Measurements from ENCODE around the gene CD72.
A peak's percentile ranks its signal among the peaks of the same experiment; 100 is the strongest.
"Not testable (repeated sequence)": the region's sequence is repeated elsewhere in the genome, so short reads cannot be mapped to it uniquely, and the experiment has no call there.

Gene CD72

DNA sequence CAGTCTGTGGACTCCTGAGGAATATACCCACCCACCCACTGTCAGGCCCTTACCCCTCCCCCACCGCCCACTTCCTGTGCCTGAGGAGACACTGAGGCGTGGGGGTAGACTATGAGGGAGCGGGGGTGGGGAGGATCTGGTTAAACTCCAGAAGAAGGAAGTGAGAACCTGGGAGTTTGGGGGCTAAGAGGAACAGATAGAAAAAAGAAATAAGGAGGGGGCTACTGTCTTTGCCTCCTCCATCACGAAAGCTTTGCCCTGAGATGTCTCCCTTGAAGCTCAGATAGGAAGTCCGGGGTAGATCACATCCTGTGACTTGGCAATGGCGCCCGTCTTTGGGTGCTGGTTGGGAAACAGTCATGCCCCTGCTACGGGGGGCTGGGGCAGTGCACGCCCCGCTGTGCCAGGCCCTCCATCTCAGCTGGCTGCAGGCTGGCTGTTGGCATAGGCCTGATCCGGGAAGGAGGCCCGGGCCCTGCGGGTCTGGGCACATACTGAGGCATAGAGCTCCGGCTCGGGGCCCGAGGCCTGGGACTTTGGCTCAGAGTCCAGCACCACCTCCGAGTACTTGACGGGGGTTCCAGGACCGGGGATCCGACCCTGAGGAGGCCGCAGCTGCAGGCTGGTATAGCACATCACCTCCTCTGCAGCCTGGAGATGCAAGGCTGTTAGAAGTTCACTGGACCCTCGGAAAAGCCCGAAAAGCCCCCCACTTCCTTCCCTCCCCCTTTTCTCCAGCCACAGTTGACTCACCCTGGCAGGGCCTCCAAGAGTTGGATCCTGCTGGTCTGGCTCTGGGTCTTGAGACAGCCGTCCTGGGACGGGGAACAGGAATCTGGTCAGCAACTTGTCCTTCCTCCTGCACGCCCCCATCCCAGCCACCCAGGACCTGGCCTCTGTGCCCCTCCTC, 31.5 kb upstream of the CD72 start:
- peak; percentile 49 for DNase-seq

DNA sequence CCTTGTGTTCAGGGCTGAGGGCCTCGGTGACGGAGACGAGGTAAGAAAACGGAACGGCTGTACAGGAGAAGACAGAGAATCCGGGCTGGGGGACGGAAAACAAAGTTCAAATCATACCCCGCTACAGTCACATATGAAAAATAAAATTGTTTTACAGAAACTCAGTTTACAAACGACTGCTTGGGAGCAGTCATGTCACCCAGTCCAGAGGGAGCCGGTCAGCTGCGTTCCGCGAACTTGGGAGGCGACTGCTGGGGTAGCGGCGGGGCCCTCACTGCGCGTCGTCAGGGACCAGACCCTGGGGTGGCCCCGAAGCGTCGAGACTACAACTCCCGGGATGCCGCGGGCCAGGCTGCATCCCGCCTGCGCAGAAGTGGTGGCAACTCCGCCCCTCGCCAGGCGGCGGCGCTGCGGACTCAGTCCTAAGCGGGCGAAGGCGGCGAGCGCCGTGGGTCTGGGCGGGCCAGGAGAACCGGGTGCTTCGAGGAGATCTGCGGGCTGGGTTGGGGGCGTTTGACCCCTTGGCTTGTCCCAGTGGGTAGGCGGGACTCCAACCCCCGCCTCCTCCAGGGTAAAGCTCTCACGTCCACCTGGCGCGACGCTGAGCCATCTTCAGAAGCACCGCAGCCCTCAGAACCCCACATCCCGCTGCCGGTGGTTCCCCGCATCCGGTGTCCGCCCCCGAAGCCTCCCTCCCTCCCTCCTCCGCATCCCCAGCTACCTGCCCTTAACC, 28.5 kb upstream of the CD72 start:
- DNase-seq: peak; percentile 92

DNA sequence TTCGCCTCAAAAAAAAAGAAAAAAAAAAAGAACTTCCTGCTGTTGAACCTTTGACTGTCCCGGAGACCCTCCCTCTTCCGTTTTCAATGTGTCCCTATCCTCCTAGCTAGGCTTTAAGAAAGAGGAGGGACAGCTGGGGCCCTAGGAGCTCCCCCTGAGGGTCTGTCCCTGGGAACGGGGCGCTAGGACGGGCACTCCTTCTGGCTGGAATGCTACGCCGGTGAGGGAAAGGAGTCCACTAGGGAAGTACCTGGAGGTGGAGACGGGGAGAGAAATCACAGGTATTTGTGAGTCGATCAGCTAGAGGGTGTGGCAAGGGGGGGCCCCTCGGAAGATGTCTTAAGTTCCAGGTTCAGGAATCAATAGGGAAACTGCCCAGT, 27.9 kb upstream of the CD72 start:
- no peak for DNase-seq

- not testable (repeated sequence) for DNase-seq
Observed at GRCh38 chr9:35645736-35646135, 27.5 kb upstream of the CD72 start.

GRCh38 chr9:35643046-35643445, 24.8 kb upstream of the CD72 start:
- DNase-seq: no peak

GRCh38 chr9:35641478-35641877, 23.3 kb upstream of the CD72 start:
- DNase-seq: not testable (repeated sequence)

DNA sequence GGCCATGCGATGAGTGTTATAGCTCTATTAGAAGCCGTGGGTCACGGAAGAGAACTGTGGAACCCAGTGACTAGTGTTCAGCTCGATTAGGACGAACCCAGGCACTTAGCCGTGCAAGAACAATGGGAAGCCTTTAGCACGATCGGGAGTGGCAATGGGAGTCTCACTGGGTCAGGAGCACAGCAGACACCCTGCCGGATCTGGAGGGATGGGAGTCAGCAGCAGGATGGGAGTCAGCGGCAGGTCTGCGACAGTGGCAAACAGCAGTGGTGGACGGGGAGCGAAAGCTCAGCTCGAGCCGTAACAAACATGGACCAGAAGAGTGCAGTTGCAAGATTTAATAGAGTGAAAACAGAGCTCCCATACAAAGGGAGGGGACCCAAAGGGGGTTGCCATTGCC, 22.2 kb upstream of the CD72 start:
- DNase-seq: not testable (repeated sequence)

DNA sequence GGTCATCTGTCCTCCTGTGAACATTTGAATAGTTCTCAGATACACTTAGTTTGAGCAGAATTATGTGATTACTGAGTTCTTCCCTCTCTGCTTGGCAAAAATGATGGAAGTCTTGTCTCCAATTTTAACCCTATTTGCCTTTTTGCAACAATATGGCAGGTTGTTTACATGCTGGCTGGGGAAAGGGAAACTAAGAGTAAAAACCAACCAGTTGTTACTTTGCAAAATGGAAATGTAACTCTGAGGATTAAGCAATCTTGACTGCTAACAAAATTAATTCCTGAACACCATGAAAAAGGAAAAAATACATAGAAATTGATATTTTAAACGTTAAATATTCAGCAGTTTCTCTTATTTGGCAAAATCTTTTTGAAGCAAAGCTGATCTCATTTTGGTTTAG, 21.4 kb upstream of the CD72 start:
- DNase-seq: no peak

- not testable (repeated sequence) for DNase-seq
Observed at GRCh38 chr9:35639225-35639624, 21.0 kb upstream of the CD72 start.

DNA sequence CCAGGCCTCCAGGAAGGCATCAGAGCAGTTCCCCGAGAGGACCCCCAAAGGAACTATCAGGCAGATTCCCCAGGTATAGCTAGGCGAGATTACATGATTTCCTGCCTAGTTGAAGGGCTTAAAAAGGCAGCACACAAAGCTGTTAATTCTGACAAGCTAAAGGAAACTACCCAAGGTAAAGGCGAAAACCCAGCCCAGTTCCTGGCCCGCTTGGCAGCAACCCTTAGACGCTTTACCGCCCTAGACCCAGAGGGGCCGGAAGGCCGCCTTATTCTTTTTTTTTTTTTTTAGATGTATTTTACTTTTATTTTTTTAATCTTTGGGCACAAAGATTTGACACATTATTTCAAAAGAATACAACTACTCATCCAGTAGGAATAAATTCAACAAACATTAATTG, 20.5 kb upstream of the CD72 start:
- DNase-seq: peak; percentile 57

DNA sequence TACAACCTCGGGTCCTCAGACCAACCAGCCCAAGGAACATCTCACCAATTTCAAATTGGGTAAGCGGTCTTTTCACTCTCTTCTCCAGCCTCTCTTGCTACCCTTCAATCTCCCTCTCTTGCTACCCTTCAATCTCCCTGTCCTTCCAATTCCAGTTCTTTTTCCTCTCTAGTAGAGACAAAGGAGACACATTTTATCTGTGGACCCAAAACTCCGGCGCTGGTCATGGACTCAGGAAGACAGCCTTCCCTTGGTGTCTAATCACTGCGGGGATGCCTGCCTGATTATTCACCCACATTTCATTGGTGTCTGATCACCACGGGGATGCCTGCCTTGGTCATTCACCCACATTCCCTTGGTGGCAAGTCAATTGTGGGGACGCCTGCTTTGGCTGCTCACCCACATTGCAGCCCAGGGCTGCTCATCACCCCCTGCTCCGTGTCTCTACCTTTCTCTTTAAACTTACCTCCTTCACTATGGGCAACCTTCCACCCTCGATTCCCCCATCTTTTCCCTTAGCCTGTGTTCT, 19.3 kb upstream of the CD72 start:
- not testable (repeated sequence) for DNase-seq

DNA sequence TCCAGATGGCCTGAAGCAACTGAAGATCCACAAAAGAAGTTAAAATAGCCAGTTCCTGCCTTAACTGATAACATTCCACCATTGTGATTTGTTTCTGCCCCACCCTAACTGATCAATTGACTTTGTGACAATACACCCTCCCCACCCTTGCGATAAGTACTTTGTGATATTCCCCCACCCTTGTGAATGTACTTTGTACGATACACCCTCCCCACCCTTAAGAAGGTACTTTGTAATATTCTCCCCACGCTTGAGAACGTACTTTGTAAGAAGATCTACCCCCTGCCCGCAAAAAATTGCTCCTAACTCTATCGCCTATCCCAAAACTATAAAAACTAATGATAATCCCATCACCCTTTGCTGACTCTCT, 18.6 kb upstream of the CD72 start:
- not testable (repeated sequence) for DNase-seq

GRCh38 chr9:35636135-35636876, 18.1 kb upstream of the CD72 start:
- no peak for DNase-seq

DNA sequence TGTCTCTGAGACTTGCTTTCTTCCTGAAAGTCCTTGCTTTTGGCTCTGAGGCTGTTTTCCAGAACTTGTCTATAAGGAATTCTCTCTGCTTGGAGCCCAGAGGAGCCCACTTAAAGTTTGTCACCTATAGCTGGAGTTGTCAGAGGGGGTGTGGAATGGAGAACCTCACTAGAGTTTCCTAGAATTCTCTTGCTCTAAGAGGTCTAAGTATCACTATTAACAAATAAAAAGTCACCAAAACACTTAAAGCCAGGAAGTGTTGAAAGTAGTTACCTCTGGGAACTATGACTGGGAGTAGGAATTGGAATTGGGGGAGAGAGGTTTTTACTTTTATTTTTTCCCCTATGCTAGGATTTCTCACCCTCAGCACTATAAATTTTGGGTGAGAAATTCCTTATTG, 17.5 kb upstream of the CD72 start:
- no peak for DNase-seq

DNA sequence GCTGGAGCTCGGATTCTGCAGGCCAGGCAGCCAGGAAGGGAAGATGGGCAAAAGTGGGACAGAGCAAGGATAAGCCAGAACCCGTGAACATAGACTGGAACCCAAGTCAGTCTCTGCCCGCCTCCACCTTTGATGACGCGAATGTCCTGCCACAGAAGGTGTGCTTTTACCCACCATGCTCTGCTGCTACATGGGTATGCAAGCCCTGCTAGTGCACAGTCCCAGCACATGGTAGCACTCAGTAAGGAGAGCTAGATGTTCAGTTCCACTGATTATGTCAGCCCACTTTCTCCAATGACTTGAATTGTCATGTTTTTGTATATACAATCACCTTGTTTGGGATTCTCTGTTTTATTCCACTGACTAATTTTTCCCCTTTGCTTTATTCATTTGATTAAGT, 11.4 kb upstream of the CD72 start:
- DNase-seq: no peak

DNA sequence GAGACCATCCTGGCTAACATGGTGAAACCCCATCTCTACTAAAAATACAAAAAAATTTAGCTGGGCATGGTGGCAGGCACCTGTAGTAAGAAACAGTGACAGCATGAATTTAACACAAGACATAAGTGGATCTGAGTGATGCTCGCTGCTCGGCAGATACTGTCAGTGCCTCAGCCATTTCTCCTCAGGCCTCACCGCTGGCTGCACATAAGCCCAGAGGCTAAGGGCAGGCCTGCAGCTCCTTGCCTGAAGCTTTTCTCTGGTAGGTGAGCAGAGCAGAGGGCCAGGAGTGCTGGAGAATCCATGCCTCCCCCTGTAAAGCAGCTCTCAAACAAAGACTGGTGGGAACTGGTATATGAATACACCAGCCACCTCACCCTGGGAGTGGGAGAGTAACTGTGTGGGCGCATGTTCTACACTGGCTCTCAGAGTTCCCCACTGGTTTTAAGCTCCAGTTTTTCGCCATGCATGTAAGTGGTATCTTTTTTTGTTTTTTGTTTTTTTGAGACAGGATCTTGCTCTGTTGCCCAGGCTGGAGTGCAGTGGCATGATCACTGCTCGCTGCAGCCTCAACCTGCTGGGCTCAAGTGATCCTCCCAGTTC, 10.3 kb upstream of the CD72 start:
- no peak for DNase-seq

GRCh38 chr9:35627575-35627974, 9.4 kb upstream of the CD72 start:
- DNase-seq: no peak

GRCh38 chr9:35619800-35620158, 1.6 kb upstream of the CD72 start:
- DNase-seq: no peak

DNA sequence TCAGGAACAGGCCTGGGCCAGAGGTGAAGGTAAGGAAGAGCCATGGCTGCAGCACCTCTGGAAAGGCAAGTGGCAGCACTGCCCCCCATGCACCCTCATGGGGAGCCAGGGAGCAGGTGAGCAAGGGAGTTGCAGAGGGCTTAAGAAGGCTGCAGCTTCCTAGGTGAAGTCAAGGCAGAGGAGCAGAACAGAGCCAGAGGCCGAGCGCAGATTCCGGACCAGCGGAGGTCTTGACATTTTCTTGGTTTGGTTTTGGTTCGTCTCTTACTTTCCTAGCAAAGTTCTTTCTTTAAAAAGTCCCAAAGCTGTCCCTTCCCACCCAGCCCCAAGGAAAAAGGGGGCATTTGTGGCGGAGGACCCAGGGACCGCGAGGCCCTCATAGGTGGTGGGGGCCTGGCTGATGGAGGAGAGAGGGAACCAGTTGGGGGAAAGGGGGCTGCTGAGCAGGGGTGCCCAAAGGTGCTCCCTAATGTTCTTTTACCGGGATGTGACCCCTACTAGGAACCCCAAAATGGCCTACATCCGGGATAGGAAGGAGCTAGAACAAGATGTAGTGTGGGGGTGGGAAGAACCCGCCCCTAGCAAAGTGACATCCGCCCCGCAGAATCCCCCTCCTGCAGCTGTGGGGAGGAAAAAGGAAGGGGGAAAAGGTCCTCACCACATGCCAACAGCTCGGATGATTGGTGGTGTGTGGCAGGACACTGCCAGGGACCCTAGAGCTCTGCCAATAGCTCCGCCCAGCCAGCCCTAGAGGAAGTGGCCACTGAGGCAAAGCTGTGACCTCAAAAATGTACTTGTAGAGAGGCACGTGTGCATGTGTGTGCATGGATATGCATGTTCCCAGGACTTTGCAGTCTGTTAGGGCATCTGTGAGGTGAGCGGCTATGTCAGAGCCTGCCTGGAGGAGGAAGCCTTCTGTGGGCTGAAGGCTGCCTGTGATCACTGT, 914 bp upstream of the CD72 start:
- DNase-seq: peak; percentile 62

GRCh38 chr9:35617548-35617947, 665 bp downstream of the CD72 start:
- no peak for DNase-seq

DNA sequence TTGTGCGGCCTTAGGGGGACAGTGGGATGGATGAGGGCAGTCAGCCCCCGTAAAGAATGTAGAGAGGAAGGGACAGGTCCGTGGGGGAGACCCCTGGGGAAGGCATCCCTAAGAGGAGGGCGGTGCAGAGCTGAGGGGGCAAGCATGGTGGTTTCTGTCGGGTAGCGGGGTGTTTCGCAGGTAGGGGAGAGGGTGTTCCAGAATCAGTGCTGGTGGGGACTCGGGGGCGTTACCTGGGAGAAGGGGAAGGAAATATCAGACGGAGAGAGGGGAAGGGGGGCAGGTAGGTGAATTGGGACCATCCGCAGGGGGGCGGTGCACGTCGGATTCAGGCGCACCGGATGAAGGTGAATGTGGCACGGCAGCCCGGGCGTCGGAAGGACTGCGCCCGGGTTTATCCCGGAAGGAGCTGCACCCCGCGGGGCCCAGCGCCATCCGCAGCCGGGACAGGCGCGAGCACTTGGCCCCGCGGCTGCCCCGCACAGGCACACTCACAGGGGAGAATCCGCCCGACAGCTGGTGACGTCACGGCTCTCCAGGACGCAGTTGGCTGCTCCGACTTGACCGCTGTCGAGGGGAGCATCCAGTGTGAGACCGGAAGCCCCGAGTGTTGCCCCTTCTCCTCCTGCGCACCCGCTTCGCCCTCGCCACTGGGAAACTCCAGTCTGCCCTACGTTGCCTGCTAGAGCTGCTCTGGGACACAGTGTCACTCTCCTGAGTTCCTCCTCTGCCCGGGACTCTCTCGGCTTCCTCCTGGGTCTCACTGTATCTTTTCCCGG, 1.3 kb downstream of the CD72 start:
- DNase-seq: peak; percentile 83
